ENCODE data around the gene LRSAM1.

LRSAM1 gene
- 44.2 to 59.1 (median 51.8) reads per million in 4 experiments for total RNA-seq

- DNase-seq, result peak; percentile 98
Observed at GRCh38 chr9:127450830-127451607, at the start of gene LRSAM1, which contains the start of gene RPL12. LRSAM1 (plus strand) TSS chr9:127451510; CDS start chr9:127454528, 3,018 bp downstream. RPL12 (minus strand) TSS chr9:127451406; CDS start chr9:127451317, 89 bp downstream.

- no peak for DNase-seq
Observed at GRCh38 chr9:127402401-127403090, 48.8 kb upstream of the LRSAM1 start.

- no peak for DNase-seq
Observed at GRCh38 chr9:127403507-127404192, 47.7 kb upstream of the LRSAM1 start.

- no peak for DNase-seq
Observed at GRCh38 chr9:127404631-127405030, 46.7 kb upstream of the LRSAM1 start.

- no peak for DNase-seq
Observed at GRCh38 chr9:127405344-127406125, 45.8 kb upstream of the LRSAM1 start.

GRCh38 chr9:127406799-127407491 is 44.4 kb upstream of the LRSAM1 start:
- DNase-seq, result no peak

GRCh38 chr9:127407492-127407843 is 43.8 kb upstream of the LRSAM1 start:
- DNase-seq, result no peak

GRCh38 chr9:127411122-127411521 is 40.2 kb upstream of the LRSAM1 start:
- no peak for DNase-seq

- DNase-seq, result no peak
Observed at GRCh38 chr9:127415141-127415540, 36.2 kb upstream of the LRSAM1 start.

- DNase-seq, result no peak
Observed at GRCh38 chr9:127415657-127416056, 35.7 kb upstream of the LRSAM1 start.

GRCh38 chr9:127417131-127418036 is 33.9 kb upstream of the LRSAM1 start:
- DNase-seq, result no peak

GRCh38 chr9:127418037-127418471 is 33.3 kb upstream of the LRSAM1 start:
- peak; percentile 16 for DNase-seq

- no peak for DNase-seq
Observed at GRCh38 chr9:127419348-127419747, 32.0 kb upstream of the LRSAM1 start.

- no peak for DNase-seq
Observed at GRCh38 chr9:127421057-127421456, 30.3 kb upstream of the LRSAM1 start.

GRCh38 chr9:127422133-127422782 is 29.1 kb upstream of the LRSAM1 start:
- DNase-seq, result no peak

- no peak for DNase-seq
Observed at GRCh38 chr9:127422787-127423186, 28.5 kb upstream of the LRSAM1 start.

- no peak for DNase-seq
Observed at GRCh38 chr9:127423476-127423933, 27.8 kb upstream of the LRSAM1 start.

GRCh38 chr9:127423934-127424675 is 27.2 kb upstream of the LRSAM1 start, which contains the start of gene ZNF79:
ZNF79 (plus strand) TSS chr9:127424382; CDS start chr9:127424788, 406 bp downstream.
- DNase-seq, result peak; percentile 83

- no peak for DNase-seq
Observed at GRCh38 chr9:127424676-127424999, 26.7 kb upstream of the LRSAM1 start.

Measured in effector CD8-positive, alpha-beta T cell (primary cell).